ENCODE measurements around the gene NCAPH2.

NCAPH2 gene

GRCh38 chr22:50544746-50545253 is 36.8 kb downstream of the NCAPH2 start:
- TF ChIP-seq, protein P1, sequence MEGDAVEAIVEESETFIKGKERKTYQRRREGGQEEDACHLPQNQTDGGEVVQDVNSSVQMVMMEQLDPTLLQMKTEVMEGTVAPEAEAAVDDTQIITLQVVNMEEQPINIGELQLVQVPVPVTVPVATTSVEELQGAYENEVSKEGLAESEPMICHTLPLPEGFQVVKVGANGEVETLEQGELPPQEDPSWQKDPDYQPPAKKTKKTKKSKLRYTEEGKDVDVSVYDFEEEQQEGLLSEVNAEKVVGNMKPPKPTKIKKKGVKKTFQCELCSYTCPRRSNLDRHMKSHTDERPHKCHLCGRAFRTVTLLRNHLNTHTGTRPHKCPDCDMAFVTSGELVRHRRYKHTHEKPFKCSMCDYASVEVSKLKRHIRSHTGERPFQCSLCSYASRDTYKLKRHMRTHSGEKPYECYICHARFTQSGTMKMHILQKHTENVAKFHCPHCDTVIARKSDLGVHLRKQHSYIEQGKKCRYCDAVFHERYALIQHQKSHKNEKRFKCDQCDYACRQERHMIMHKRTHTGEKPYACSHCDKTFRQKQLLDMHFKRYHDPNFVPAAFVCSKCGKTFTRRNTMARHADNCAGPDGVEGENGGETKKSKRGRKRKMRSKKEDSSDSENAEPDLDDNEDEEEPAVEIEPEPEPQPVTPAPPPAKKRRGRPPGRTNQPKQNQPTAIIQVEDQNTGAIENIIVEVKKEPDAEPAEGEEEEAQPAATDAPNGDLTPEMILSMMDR (IDR thresholded peaks at IDR 0.05; ENCODE audit: control insufficient read depth, extremely low read depth, insufficient read depth): no peak
- H3K4me3 ChIP-seq (ENCODE audit: low read depth, low read length): no peak overlapping the region

GRCh38 chr22:50545522-50546325 is 37.7 kb downstream of the NCAPH2 start, which contains the start of gene KLHDC7B:
Gene KLHDC7B (plus strand): TSS chr22:50545899. CDS start chr22:50546244, 345 bp downstream.
- H3K4me3 ChIP-seq (ENCODE audit: low read depth, low read length): no peak within 1 kb of the TSS
- TF ChIP-seq, protein P1 (IDR thresholded peaks at IDR 0.05; ENCODE audit: control insufficient read depth, extremely low read depth, insufficient read depth): no peak
- DNase-seq (ENCODE audit: low read depth): no peak

More at GRCh38 chr22:50544746-50545253, 36.8 kb downstream of the NCAPH2 start:
- DNase-seq (ENCODE audit: low read depth): no peak

- TF ChIP-seq, protein P1 (IDR thresholded peaks at IDR 0.05; ENCODE audit: control insufficient read depth, extremely low read depth, insufficient read depth): no peak
- no peak overlapping the region for H3K4me3 ChIP-seq (ENCODE audit: low read depth, low read length)
- no peak for DNase-seq (ENCODE audit: low read depth)
Measured at GRCh38 chr22:50546326-50547262, 38.6 kb downstream of the NCAPH2 start.

- no peak for DNase-seq (ENCODE audit: low read depth)
- H3K4me3 ChIP-seq (ENCODE audit: low read depth, low read length): no peak overlapping the region
- TF ChIP-seq, protein P1 (IDR thresholded peaks at IDR 0.05; ENCODE audit: control insufficient read depth, extremely low read depth, insufficient read depth): no peak
Measured at GRCh38 chr22:50547263-50547985, 39.4 kb downstream of the NCAPH2 start.

DNA sequence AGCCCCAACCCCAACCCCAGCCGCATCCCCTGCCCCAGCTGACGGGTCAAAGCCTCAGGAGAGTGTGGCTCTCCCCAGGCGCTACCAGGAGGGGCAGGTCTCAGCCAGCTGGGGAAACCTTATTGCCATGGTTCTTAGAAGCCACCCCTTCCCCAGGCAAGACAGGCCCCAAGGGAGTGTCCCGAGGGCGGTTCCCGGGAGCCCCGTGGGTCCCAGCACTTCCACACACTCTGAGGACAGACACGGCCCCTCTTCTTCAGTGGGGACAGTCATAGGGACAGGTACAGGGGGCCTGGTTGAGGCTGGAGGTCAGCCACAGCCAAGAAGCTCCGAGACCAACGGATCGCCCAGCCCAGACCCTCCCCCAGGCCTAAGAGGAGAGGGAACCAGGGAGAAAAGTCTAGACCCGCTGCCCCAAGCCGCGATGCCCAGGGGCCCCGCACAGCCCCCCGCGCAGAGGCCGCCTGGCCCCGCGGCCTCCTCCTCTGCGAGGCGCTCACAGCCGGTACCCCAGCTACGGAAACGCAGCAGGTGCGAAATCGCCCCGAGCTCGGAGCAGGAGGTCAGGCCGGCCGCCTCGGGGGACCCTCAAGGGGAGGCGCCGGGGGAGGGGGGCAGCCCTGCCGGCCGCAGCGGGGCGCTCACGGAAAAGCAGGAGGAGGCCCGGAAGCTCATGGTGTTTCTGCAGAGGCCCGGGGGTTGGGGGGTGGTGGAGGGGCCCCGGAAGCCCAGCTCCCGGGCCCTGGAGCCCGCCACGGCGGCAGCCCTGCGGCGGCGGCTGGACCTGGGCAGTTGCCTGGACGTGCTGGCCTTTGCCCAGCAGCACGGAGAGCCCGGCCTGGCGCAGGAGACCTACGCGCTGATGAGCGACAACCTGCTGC is 40.3 kb downstream of the NCAPH2 start:
- H3K4me3 ChIP-seq (ENCODE audit: low read depth, low read length): no peak overlapping the region
- TF ChIP-seq, protein P1 (IDR thresholded peaks at IDR 0.05; ENCODE audit: control insufficient read depth, extremely low read depth, insufficient read depth): no peak
- DNase-seq (ENCODE audit: low read depth): no peak

All from LNCaP clone FGC (cell line).